ENCODE results near the gene CTNND2. TPM values are rescaled to one million over a fixed set of nuclear protein-coding genes. Genes with fewer than 3 reads are reported as not detected.

The CTNND2 gene
- total RNA-seq, 1 donor from 2014 or later, result 40.0 TPM

GRCh38 chr5:11432116-11432515 lies 472.1 kb downstream of the CTNND2 start:
- no peak for DNase-seq (ENCODE audit: low read depth, low spot score)
- TF ChIP-seq, protein P1, sequence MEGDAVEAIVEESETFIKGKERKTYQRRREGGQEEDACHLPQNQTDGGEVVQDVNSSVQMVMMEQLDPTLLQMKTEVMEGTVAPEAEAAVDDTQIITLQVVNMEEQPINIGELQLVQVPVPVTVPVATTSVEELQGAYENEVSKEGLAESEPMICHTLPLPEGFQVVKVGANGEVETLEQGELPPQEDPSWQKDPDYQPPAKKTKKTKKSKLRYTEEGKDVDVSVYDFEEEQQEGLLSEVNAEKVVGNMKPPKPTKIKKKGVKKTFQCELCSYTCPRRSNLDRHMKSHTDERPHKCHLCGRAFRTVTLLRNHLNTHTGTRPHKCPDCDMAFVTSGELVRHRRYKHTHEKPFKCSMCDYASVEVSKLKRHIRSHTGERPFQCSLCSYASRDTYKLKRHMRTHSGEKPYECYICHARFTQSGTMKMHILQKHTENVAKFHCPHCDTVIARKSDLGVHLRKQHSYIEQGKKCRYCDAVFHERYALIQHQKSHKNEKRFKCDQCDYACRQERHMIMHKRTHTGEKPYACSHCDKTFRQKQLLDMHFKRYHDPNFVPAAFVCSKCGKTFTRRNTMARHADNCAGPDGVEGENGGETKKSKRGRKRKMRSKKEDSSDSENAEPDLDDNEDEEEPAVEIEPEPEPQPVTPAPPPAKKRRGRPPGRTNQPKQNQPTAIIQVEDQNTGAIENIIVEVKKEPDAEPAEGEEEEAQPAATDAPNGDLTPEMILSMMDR (conservative IDR thresholded peaks at IDR 0.05), result no peak
- Mint-ChIP-seq H3K4me3 (no peak overlapping the region), H3K27me3 (ENCODE audit: low read depth) (no peaks in the 10 kb centered on the region), H3K4me1 (peaks cover 9% of the 10 kb centered on the region), H3K9me3 (no peaks in the 10 kb centered on the region), H3K27ac (ENCODE audit: unreplicated experiment) (no peak overlapping the region), H3K36me3 (ENCODE audit: low read depth) (no peaks in the 10 kb centered on the region)

DNA sequence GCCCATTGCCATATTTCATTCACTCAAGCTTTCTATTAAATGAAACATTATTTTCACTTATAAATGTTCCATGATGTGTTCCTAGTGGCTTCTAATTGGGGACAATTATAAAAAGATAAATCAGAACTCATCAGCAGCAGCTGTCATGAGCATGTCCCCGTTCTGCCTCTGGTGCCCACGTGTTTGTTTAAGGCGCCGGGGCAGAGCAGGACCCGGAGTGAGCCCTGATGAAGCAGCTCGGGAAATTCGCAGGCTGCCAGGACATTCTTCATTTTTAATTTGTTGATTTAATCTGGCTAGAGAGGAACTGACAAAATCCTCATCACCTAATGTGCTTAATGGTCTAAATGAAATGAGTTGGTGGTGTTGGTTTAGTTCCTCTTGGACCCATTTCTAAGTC lies 475.0 kb downstream of the CTNND2 start:
- Mint-ChIP-seq H3K9me3 (peaks cover 3% of the 10 kb centered on the region), H3K4me3 (no peak overlapping the region), H3K36me3 (ENCODE audit: low read depth) (no peaks in the 10 kb centered on the region), H3K27ac (ENCODE audit: unreplicated experiment) (no peak overlapping the region), H3K27me3 (ENCODE audit: low read depth) (no peaks in the 10 kb centered on the region), H3K4me1 (peaks cover 9% of the 10 kb centered on the region)
- TF ChIP-seq, protein P1 (conservative IDR thresholded peaks at IDR 0.05), result no peak
- DNase-seq (ENCODE audit: low read depth, low spot score), result no peak

DNA sequence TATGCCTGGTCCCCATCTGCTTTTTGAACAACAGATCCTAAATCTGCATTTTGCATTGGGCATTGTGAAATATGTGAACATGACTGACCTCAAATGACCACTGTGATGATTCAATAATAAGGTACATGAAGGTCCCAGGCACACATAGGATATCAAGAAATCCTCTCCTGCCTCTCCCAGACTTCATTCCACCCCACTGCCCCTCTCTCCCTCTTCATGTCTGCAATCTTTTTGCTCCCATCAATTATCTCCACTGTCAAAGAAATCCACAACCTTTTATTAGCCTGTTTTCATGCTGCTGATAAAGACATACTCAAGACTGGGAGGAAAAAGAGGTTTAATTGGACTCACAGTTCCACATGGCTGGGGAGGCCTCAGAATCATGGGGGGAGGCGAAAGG lies 476.7 kb downstream of the CTNND2 start:
- H3K9me3 Mint-ChIP-seq, result peaks cover 3% of the 10 kb centered on the region
- H3K4me1 Mint-ChIP-seq, result peaks cover 9% of the 10 kb centered on the region
- no peaks in the 10 kb centered on the region for H3K36me3 Mint-ChIP-seq (ENCODE audit: low read depth)
- no peaks in the 10 kb centered on the region for H3K27me3 Mint-ChIP-seq (ENCODE audit: low read depth)
- H3K4me3 Mint-ChIP-seq, result no peak overlapping the region
- DNase-seq (ENCODE audit: low read depth, low spot score), result no peak
- H3K27ac Mint-ChIP-seq (ENCODE audit: unreplicated experiment), result no peak overlapping the region
- TF ChIP-seq, protein P1 (conservative IDR thresholded peaks at IDR 0.05), result no peak

GRCh38 chr5:11426442-11426841 lies 477.8 kb downstream of the CTNND2 start:
- Mint-ChIP-seq H3K36me3 (ENCODE audit: low read depth) (no peaks in the 10 kb centered on the region), H3K27me3 (ENCODE audit: low read depth) (no peaks in the 10 kb centered on the region), H3K4me1 (peaks cover 9% of the 10 kb centered on the region), H3K9me3 (peaks cover 3% of the 10 kb centered on the region), H3K4me3 (no peak overlapping the region), H3K27ac (ENCODE audit: unreplicated experiment) (no peak overlapping the region)
- TF ChIP-seq, protein P1 (conservative IDR thresholded peaks at IDR 0.05), result no peak
- DNase-seq (ENCODE audit: low read depth, low spot score), result no peak

DNA sequence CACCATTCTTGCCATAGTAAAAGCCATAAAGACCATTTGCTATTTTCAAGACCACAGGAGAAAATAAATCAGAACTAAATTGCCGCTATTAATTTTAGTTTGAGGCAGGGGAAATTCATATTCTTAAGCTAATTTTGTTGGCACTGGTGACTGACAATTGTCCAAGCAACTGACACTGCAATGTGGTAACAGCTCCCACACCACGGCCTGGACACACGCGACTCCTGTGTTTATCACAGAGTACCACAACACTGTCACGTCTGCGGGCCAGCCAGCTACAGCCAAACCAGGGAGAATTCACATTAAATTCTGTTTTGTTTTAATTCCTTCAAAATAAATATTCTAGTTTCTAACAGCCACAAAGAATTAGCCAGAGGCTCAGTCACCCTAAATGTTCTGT lies 481.9 kb downstream of the CTNND2 start:
- H3K27me3 Mint-ChIP-seq (ENCODE audit: low read depth), result no peaks in the 10 kb centered on the region
- no peaks in the 10 kb centered on the region for H3K4me1 Mint-ChIP-seq
- peaks cover 4% of the 10 kb centered on the region for H3K36me3 Mint-ChIP-seq (ENCODE audit: low read depth)
- DNase-seq (ENCODE audit: low read depth, low spot score), result no peak
- H3K4me3 Mint-ChIP-seq, result no peak overlapping the region
- TF ChIP-seq, protein P1 (conservative IDR thresholded peaks at IDR 0.05), result no peak
- H3K9me3 Mint-ChIP-seq, result peaks cover 4% of the 10 kb centered on the region
- no peak overlapping the region for H3K27ac Mint-ChIP-seq (ENCODE audit: unreplicated experiment)

DNA sequence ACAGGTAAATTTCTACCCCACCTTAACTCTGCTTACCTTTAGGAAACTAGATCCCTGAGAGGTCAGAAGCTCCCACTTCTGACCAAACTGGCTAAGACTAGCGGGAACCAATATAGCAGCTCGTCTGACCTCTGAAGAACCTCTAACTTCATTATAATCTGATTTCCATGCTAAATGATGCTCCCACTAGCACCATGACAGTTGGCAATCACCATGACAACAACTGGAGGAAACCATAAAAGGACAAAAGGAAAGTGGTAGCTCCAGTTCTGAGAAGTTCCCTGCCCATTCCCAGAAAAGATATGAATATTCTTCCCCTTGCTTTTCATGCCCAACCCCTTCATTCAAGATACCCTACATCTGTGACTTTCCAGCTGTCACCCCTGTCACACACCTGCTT lies 483.3 kb downstream of the CTNND2 start:
- TF ChIP-seq, protein P1 (conservative IDR thresholded peaks at IDR 0.05), result no peak
- no peaks in the 10 kb centered on the region for H3K27me3 Mint-ChIP-seq (ENCODE audit: low read depth)
- H3K9me3 Mint-ChIP-seq, result peaks cover 5% of the 10 kb centered on the region
- DNase-seq (ENCODE audit: low read depth, low spot score), result no peak
- no peak overlapping the region for H3K4me3 Mint-ChIP-seq
- H3K36me3 Mint-ChIP-seq (ENCODE audit: low read depth), result peaks cover 4% of the 10 kb centered on the region
- H3K27ac Mint-ChIP-seq (ENCODE audit: unreplicated experiment), result no peak overlapping the region
- peaks cover 2% of the 10 kb centered on the region for H3K4me1 Mint-ChIP-seq
